Endodermal cell (in vitro differentiated cells): Measurements from ENCODE around the gene C1QTNF3. TPM values are rescaled to one million over a fixed set of nuclear protein-coding genes. Genes with fewer than 3 reads are reported as not detected.
A peak's percentile ranks its signal among the peaks of the same experiment; 100 is the strongest.

ENCODE experiments used
- DNase-seq: peaks from one replicate; pipeline ENCODE4 v3.0.0-alpha.2; 2017
- H3K27ac ChIP-seq: 2 replicates; pipeline ENCODE4 v1.5.1; 2013; ENCODE audit warnings: mild to moderate bottlenecking, low read depth, low read length, moderate library complexity
- H3K27me3 ChIP-seq: 2 replicates; pipeline ENCODE4 v1.6.1; 2013; ENCODE audit warnings: mild to moderate bottlenecking, low read length, moderate library complexity; ENCODE audit not compliant: insufficient read depth, control insufficient read depth, poor library complexity, severe bottlenecking
- H3K36me3 ChIP-seq: 2 replicates; pipeline ENCODE4 v1.7.0; 2013; ENCODE audit warnings: mild to moderate bottlenecking, low read length, moderate library complexity; ENCODE audit not compliant: control insufficient read depth, insufficient read depth
- H3K4me1 ChIP-seq: one replicate; pipeline ENCODE4 v1.7.0; 2013; ENCODE audit warnings: low read length; ENCODE audit not compliant: control insufficient read depth, insufficient read depth
- H3K4me3 ChIP-seq: 2 replicates; pipeline ENCODE4 v1.5.1; 2013; ENCODE audit warnings: mild to moderate bottlenecking, low read length, moderate library complexity
- H3K9ac ChIP-seq: 2 replicates; pipeline ENCODE4 v1.6.1; 2013; ENCODE audit warnings: mild to moderate bottlenecking, low read length, moderate library complexity; ENCODE audit not compliant: poor library complexity, severe bottlenecking; ENCODE audit errors: extremely low read depth
- H3K9me3 ChIP-seq: 2 replicates; pipeline ENCODE4 v1.6.1; 2013; ENCODE audit warnings: mild to moderate bottlenecking, low read length, moderate library complexity; ENCODE audit not compliant: control insufficient read depth
- H3K27ac Mint-ChIP-seq: 2 replicates; pipeline ENCODE4 v1.8.0; 2020; ENCODE audit warnings: mixed read lengths
- H3K27me3 Mint-ChIP-seq: 2 replicates; pipeline ENCODE4 v1.8.0; 2021; ENCODE audit warnings: mild to moderate bottlenecking, mixed read lengths; ENCODE audit not compliant: insufficient read depth
- H3K36me3 Mint-ChIP-seq: 2 replicates; pipeline ENCODE4 v1.8.0; 2020; ENCODE audit warnings: low read depth, mixed read lengths
- H3K4me1 Mint-ChIP-seq: 2 replicates; pipeline ENCODE4 v1.8.0; 2020; ENCODE audit warnings: mixed read lengths
- H3K4me3 Mint-ChIP-seq: 2 replicates; pipeline ENCODE4 v1.8.0; 2020; ENCODE audit warnings: mild to moderate bottlenecking, moderate library complexity, mixed read lengths
- H3K9me3 Mint-ChIP-seq: 2 replicates; pipeline ENCODE4 v1.8.0; 2020; ENCODE audit warnings: mild to moderate bottlenecking, mixed read lengths
- WGBS, 2 experiments: methylation state at CpG; one replicate each; pipeline versions ENCODE4 v1.1.5 to v1.1.7; 2013; ENCODE audit warnings: missing lambda C conversion rate in 2 of 2, mixed read lengths in 1 of 2; ENCODE audit not compliant: insufficient coverage in 1 of 2, insufficient read length in 1 of 2; 5-methylcytosine and 5-hydroxymethylcytosine counted together
- total RNA-seq, 2 donors: library from RNA; stranded (reverse); fragmentation: NEBNext Ultra II Directional in 1 of 2; extraction: Animal tissue kit (Norgen Biotek cat#: 25700) in 1 of 2; gene quantifications; 2 replicates in 1 of 2; 3 replicates in 1 of 2; pipeline ENCODE4 v1.2.1, GENCODE V29; 2021
- TF ChIP-seq, protein P1 (sequence below): fragments of 200-600 bp; sonication (generic); conservative IDR thresholded peaks from 2 replicates; pipeline ENCODE4 v1.5.0; 2021; ENCODE audit warnings: antibody characterized with exemption, mild to moderate bottlenecking

C1QTNF3 gene
- total RNA-seq, 2 donors from 2014 or later, result 5.0 to 7.2 TPM

DNA sequence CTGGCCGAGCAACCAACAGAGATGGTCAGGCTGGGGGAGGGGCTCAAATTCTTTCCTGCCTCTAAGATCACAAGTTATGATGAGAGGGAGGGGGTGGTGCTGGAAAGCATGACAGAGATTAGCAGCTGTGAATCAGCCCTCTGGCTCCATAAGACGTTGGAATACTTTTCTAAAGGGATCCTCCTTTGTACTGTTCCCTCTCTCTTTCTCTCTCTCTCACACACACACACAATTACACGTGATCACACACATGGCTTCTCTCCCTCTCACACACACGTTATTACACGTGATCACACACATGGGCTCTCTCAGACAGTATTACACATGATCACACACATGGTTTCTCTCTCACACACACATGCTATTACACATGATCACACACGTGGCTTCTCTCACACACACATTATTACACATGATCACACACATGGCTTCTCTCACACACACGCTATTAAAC, 58.3 kb downstream of the C1QTNF3 start, which contains the start of gene SLC45A2:
Gene SLC45A2 (minus strand): TSS at position 23 of the 454 bp plus-strand sequence. CDS start 110 bp downstream, outside the sequence.
- H3K4me1 Mint-ChIP-seq, result no peaks in the 10 kb centered on the region
- no peak within 1 kb of the TSS for H3K27ac ChIP-seq
- WGBS, 2 experiments, result 87% methylated on average over 6 to 7 of the region's 7 CpGs
- H3K9ac ChIP-seq, result no peak within 1 kb of the TSS
- no peaks in the 10 kb centered on the region for H3K9me3 Mint-ChIP-seq
- H3K27me3 Mint-ChIP-seq, result no peaks in the 10 kb centered on the region
- no peak for DNase-seq
- H3K36me3 Mint-ChIP-seq, result peaks cover 24% of the 10 kb centered on the region
- TF ChIP-seq, protein P1, sequence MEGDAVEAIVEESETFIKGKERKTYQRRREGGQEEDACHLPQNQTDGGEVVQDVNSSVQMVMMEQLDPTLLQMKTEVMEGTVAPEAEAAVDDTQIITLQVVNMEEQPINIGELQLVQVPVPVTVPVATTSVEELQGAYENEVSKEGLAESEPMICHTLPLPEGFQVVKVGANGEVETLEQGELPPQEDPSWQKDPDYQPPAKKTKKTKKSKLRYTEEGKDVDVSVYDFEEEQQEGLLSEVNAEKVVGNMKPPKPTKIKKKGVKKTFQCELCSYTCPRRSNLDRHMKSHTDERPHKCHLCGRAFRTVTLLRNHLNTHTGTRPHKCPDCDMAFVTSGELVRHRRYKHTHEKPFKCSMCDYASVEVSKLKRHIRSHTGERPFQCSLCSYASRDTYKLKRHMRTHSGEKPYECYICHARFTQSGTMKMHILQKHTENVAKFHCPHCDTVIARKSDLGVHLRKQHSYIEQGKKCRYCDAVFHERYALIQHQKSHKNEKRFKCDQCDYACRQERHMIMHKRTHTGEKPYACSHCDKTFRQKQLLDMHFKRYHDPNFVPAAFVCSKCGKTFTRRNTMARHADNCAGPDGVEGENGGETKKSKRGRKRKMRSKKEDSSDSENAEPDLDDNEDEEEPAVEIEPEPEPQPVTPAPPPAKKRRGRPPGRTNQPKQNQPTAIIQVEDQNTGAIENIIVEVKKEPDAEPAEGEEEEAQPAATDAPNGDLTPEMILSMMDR, result no peak
- no peaks in the 10 kb centered on the region for H3K27me3 ChIP-seq
- no peak within 1 kb of the TSS for H3K27ac Mint-ChIP-seq
- H3K36me3 ChIP-seq, result peaks cover 18% of the 10 kb centered on the region
- peak within 1 kb of the TSS; percentile 28 for H3K4me3 ChIP-seq
- no peak within 1 kb of the TSS for H3K4me3 Mint-ChIP-seq
- H3K4me1 ChIP-seq, result no peaks in the 10 kb centered on the region
- peaks cover 19% of the 10 kb centered on the region for H3K9me3 ChIP-seq

DNA sequence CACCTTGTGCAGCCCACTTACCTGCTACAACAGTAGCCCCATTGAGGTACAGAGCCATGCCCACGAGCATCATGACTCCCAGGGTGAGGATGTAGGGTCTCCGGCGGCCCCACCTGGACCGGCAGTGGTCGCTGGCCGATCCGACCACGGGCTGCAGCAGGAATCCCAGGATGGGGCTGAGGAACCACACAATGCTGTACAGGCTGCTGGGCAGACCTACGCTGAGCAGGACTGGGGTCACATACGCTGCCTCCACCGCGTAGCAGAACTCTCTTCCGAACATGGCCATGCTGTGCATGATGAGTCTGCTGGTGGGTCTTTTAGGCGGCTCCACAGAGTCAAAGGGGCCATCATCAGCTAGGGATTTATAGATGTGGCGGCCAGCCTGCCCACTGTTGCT, 58.8 kb downstream of the C1QTNF3 start:
- H3K27me3 Mint-ChIP-seq, result no peaks in the 10 kb centered on the region
- DNase-seq, result no peak
- no peaks in the 10 kb centered on the region for H3K9me3 Mint-ChIP-seq
- Histone ChIP-seq H3K27me3 (no peaks in the 10 kb centered on the region), H3K36me3 (peaks cover 15% of the 10 kb centered on the region), H3K27ac (no peak overlapping the region), H3K4me1 (no peaks in the 10 kb centered on the region), H3K4me3 (no peak overlapping the region), H3K9me3 (peaks cover 19% of the 10 kb centered on the region), H3K9ac (no peak overlapping the region)
- no peak overlapping the region for H3K4me3 Mint-ChIP-seq
- peaks cover 21% of the 10 kb centered on the region for H3K36me3 Mint-ChIP-seq
- no peak overlapping the region for H3K27ac Mint-ChIP-seq
- TF ChIP-seq, protein P1, result no peak
- no peaks in the 10 kb centered on the region for H3K4me1 Mint-ChIP-seq
- 95 to 100% methylated on average over 2 to 15 of the region's 15 CpGs for WGBS, 2 experiments

DNA sequence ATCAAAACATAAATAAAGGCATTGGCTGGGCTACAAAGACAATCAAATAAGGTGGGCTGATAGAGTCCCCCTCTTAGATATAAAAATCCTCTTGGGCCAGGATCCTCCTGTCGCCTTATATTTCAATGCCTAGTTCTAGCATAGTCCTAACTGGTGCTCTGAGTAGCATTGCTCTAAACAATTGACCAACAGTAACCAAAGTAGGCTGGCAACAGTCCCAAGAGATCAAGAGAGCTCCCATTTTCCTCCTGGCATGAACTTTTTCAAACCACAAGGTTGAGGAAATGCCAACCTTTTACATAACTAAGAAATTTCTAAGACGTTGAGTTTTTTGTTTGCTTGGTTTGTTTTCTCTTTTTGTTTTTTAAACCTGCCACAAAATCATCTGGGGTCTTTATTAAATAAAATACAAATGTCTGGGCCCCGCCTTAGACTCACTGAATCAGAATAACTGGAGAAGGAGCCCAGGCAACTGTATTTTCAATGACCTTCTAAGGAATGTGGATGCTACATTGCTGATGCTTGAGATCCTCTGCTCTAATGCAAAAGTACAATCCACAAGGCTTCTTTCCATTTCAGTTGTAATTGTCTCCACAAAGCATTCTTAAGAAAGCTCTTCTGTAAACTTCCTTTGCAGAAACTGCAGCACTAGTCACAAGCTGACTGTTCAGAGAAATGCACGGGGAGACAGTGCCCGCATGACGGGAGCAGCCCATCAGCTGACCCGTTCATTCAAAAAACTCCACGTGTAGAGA, 61.4 kb downstream of the C1QTNF3 start:
- no peak for DNase-seq
- Histone ChIP-seq H3K4me1 (no peaks in the 10 kb centered on the region), H3K9me3 (peaks cover 11% of the 10 kb centered on the region), H3K27ac (no peak overlapping the region), H3K4me3 (no peak overlapping the region), H3K27me3 (no peaks in the 10 kb centered on the region), H3K9ac (no peak overlapping the region), H3K36me3 (no peaks in the 10 kb centered on the region)
- WGBS, 2 experiments, result 91 to 98% methylated on average over 6 to 8 of the region's 8 CpGs
- Mint-ChIP-seq H3K27me3 (no peaks in the 10 kb centered on the region), H3K9me3 (no peaks in the 10 kb centered on the region), H3K27ac (no peak overlapping the region), H3K4me1 (no peaks in the 10 kb centered on the region), H3K4me3 (no peak overlapping the region), H3K36me3 (no peaks in the 10 kb centered on the region)
- TF ChIP-seq, protein P1, result no peak
